ENCODE results near the gene EXOC3L1. TPM values are rescaled to one million over a fixed set of nuclear protein-coding genes. Genes with fewer than 3 reads are reported as not detected.
A peak's percentile ranks its signal among the peaks of the same experiment; 100 is the strongest.

The EXOC3L1 gene
- total RNA-seq, 1 experiment from 2014 or later: 0.30 TPM

- no peaks in the 10 kb centered on the region for H3K27me3 ChIP-seq (ENCODE audit: insufficient read depth, low read length)
- 0 out of 4 replicates have a peak, but pooled peaks cover 0 to 6% of the 10 kb centered on the region in 2 experiments for H3K36me3 ChIP-seq (ENCODE audit: control insufficient read depth in 1 of 2, insufficient read depth in 2 of 2, low read length in 2 of 2)
- TF ChIP-seq POLR2AphosphoS5 (IDR thresholded peaks at IDR 0.05; ENCODE audit: low read depth, low read length) (peak; percentile 50; the same call in 1 of the 2 replicates), SIN3A (IDR thresholded peaks at IDR 0.05; ENCODE audit: low read depth) (no peak)
- ChIA-PET CTCF (interaction anchor here (2.0 to 3.4 kb wide), 2 partner anchors 22 to 159 kb away, joined by 10 to 14 read pairs; partner anchors contain the start of gene ELMO3), POLR2A (no interaction called here), RAD21 (ENCODE audit: low non-redundant PET in 1 of 2, low total read pairs in 2 of 2, uncharacterized antibody in 2 of 2, unreplicated experiment in 2 of 2) (no interaction called here)
- no TSS peak for BruUV-seq (replicated peaks)
- DNase-seq (ENCODE audit: low read depth, low spot score) (no peak), ATAC-seq (no peak)
- no peaks in the 10 kb centered on the region for H4K20me1 ChIP-seq (ENCODE audit: insufficient read depth)
- H3K79me2 ChIP-seq (ENCODE audit: insufficient read depth, low read length): no peaks in the 10 kb centered on the region; the same call in 1 of the 2 replicates
- peak overlapping the region; percentile 97; the same call in 1 of the 2 replicates for H3K27ac ChIP-seq (ENCODE audit: low read depth, low read length)
- peak overlapping the region; percentile 93; the same call in 1 of the 2 replicates for H3K4me2 ChIP-seq (ENCODE audit: low read length)
- intact Hi-C loops (cut with micrococcal nuclease): no loop called here
- no peak overlapping the region for H3K9ac ChIP-seq (ENCODE audit: low read length)
- H3K4me1 ChIP-seq (ENCODE audit: control insufficient read depth in 1 of 2, insufficient read depth in 2 of 2, low read length in 2 of 2): peaks cover 48 to 79% of the 10 kb centered on the region in 2 experiments
- H3K4me3 ChIP-seq (replicated peaks in 1 of 2; ENCODE audit: low read depth in 1 of 2, low read length in 2 of 2): no peak overlapping the region; a peak in 1 of 4 replicates
- H3K9me2 ChIP-seq (ENCODE audit: insufficient read depth): no peaks in the 10 kb centered on the region
- no peaks in the 10 kb centered on the region for H3K9me3 ChIP-seq (ENCODE audit: control insufficient read depth in 1 of 2, insufficient read depth in 1 of 2, low read depth in 1 of 2, low read length in 2 of 2)
- H2AFZ ChIP-seq (ENCODE audit: low read depth, low read length, poor library complexity, severe bottlenecking): no peak overlapping the region
Measured at GRCh38 chr16:67176662-67177061, 13.3 kb downstream of the EXOC3L1 start.

GRCh38 chr16:67174706-67175231, 15.2 kb downstream of the EXOC3L1 start:
- H3K27me3 ChIP-seq (ENCODE audit: insufficient read depth, low read length): no peaks in the 10 kb centered on the region
- RAD21 ChIA-PET (ENCODE audit: low non-redundant PET in 1 of 2, low total read pairs in 2 of 2, uncharacterized antibody in 2 of 2, unreplicated experiment in 2 of 2): interaction anchor here in 1 of 2 experiments (0.6 kb wide), 1 partner anchor 73 kb away, joined by 3 read pairs; no protein-coding TSS in a partner anchor
- ATAC-seq (no peak), DNase-seq (ENCODE audit: low read depth, low spot score) (no peak)
- TF ChIP-seq SIN3A (IDR thresholded peaks at IDR 0.05; ENCODE audit: low read depth): no peak
- TF ChIP-seq POLR2AphosphoS5 (IDR thresholded peaks at IDR 0.05; ENCODE audit: low read depth, low read length): 0 out of 2 replicates have a peak, but pooled peaks have one; percentile 1
- no peak overlapping the region for H2AFZ ChIP-seq (ENCODE audit: low read depth, low read length, poor library complexity, severe bottlenecking)
- peaks cover 55 to 90% of the 10 kb centered on the region in 2 experiments for H3K4me1 ChIP-seq (ENCODE audit: control insufficient read depth in 1 of 2, insufficient read depth in 2 of 2, low read length in 2 of 2)
- CTCF ChIA-PET: interaction anchor here (1.1 to 2.4 kb wide), 4 partner anchors 14 to 157 kb away, joined by 3 to 9 read pairs (median 8); no protein-coding TSS in a partner anchor
- intact Hi-C loops (cut with micrococcal nuclease): no loop called here
- peak overlapping the region; percentile 97 for H3K27ac ChIP-seq (ENCODE audit: low read depth, low read length)
- no peaks in the 10 kb centered on the region for H4K20me1 ChIP-seq (ENCODE audit: insufficient read depth)
- H3K9ac ChIP-seq (ENCODE audit: low read length): peak overlapping the region; percentile 84
- 0 out of 4 replicates have a peak, but pooled peaks cover 0 to 6% of the 10 kb centered on the region in 2 experiments for H3K36me3 ChIP-seq (ENCODE audit: control insufficient read depth in 1 of 2, insufficient read depth in 2 of 2, low read length in 2 of 2)
- BruUV-seq (replicated peaks): TSS peak; percentile 26
- no peaks in the 10 kb centered on the region for H3K9me3 ChIP-seq (ENCODE audit: control insufficient read depth in 1 of 2, insufficient read depth in 1 of 2, low read depth in 1 of 2, low read length in 2 of 2)
- H3K79me2 ChIP-seq (ENCODE audit: insufficient read depth, low read length): peaks cover 8% of the 10 kb centered on the region; the same call in 1 of the 2 replicates
- POLR2A ChIA-PET: interaction anchor here (0.8 to 2.0 kb wide), 3 partner anchors 9 to 302 kb away, joined by 3 to 11 read pairs (median 3); partner anchors contain the start of gene MATCAP1
- no peaks in the 10 kb centered on the region for H3K9me2 ChIP-seq (ENCODE audit: insufficient read depth)
- H3K4me3 ChIP-seq (replicated peaks in 1 of 2; ENCODE audit: low read depth in 1 of 2, low read length in 2 of 2): peak overlapping the region; percentile 67 to 70
- peak overlapping the region; percentile 75 for H3K4me2 ChIP-seq (ENCODE audit: low read length)

Measured in HCT116 (cell line).